Epidermal melanocyte (primary cell): ENCODE results near the gene PPBP.
A peak's percentile ranks its signal among the peaks of the same experiment; 100 is the strongest.

ENCODE experiments used
- DNase-seq: peaks from one replicate; pipeline ENCODE4 v3.0.0; 2011; ENCODE audit warnings: low spot score; ENCODE audit not compliant: insufficient read length

PPBP gene, protein sequence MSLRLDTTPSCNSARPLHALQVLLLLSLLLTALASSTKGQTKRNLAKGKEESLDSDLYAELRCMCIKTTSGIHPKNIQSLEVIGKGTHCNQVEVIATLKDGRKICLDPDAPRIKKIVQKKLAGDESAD

GRCh38 chr4:73988061-73988460 lies at the start of gene PPBP:
Gene PPBP, minus strand, starts transcription at chr4:73988190. Its CDS starts 87 bp downstream, at chr4:73988103.
- DNase-seq: no peak

DNA sequence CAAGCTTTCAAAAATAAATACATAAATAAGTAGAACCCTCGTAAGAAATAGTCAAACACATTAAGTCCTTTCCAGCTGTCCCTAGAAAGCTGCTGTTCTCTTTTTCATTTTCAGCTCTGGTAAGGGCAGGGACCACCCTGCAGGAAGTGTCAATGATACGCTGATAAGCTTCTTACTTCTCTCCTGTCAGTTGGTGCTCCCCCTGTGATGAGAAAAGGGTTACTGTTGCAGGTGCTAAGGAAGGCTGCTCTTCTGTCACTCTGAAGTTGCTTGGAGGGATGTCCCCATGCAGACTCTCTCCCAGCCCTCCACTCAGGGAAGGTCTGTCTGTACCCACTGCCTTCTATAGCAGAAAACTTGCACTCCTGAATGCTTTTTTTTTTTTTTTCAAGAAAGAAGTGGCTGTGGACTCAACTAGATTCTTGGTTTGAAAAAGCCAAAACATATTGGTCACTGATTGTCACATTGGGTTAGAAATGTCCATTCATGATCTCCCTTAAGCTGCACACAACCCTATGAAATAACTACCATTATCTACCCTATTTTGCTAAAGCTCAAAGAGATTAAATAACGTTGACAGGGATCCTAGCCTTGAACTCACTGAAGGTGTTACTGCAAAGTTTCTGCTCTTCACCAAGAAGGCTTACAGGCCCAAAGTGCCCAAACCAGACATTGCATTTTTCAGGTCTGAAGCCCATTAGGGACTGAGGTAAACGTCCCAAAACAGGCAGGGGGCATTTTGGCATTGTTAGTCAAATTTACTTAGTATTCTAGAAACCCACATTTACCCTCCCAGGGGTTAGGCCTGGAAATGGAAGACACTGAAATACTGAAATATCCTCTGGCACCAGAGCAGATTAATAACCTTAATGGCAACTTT lies 49.3 kb upstream of the PPBP start:
- DNase-seq: no peak

GRCh38 chr4:74033739-74034138 lies 45.7 kb upstream of the PPBP start:
- no peak for DNase-seq

DNA sequence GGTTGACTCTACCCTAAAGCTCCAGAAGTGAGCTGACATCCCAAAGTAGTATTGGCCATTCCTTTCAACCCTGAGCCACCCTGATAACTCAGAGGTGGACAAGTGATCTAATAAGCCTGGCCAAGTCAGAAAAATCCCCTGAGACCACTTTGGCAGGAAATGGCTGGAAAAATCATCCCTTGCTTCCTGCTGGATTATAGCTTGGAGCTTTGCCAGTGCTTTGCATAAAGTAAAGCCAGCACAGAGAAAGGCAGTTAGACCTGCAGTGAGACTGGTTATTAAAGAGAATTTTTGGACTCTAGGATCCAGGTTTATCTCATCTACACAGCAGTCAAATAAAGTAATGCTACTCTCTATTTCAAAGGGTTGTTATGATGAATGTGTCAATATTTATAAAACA lies 44.1 kb upstream of the PPBP start:
- no peak for DNase-seq

DNA sequence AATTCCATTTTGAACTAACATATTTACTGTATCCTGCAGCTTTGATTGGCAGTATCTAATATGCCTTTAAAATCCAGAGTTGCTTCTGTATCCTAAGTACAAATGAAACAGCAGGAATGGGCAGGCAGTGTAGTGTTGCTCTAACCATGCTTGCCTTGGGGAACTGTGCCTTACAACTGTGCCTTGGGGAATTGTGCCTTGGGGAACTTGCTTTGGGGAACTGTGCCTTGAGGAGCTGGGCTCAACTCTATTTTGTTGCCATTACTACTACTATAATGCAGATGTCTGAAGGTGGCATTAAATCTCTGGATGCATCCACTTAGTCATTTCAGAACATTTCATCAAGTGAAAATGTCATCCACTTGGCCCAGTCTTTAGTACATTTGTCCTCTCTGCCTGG lies 43.6 kb upstream of the PPBP start:
- DNase-seq: no peak

DNA sequence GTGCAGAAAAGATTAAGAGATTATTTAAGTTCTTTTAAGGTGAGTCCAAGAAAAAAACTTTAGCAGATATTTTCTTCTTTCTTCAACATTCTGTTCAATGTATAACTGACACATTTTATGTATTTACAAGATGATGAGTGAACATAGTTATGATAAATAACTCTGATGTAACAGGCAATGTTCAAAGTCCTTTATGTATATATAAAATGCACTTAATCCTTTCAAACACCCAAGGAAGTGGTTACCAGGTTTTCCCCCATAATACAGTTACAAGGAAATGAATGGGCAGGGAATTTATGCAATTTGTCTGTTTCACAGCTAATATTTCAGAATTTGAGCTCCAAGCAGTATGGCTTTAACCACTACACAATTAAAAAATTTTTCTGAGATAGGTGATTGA lies 42.3 kb upstream of the PPBP start:
- DNase-seq: no peak

DNA sequence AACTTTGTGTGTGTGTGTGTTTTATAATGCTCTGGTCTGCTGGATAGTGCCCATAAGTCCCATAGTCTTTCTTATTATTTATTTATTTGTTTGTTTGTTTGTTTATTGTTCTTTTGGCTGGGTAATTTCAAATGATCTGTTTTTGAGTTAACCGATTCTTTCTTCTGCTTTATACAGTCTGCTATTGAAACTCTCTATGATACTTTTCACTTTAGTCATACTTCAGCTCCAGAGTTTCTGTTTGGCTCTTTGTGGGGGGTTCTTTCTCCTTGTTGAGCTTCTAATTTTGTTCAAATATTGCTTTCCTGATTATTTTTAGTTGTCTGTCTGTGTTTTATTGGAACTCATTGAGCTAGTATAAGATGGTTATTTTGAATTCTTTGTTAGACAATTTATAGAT lies 40.5 kb upstream of the PPBP start:
- no peak for DNase-seq

DNA sequence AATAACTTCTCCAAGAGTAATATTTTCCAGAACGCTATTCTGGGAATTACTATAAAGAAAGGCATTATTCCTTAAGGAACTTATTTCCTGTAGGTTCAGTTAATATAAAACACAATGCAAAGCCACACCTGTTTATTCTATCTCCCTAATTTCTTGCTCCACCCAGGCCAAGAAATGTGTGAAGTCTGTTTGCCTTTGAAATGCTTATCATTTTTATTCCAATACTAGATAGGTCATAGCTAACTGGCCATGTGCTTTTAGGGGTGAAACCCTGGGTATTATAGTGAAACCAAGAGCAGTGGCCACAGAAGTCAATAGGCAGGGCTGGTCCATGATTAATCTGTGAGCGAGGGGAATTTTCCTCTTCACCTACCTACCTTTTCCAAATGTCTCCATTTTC lies 35.7 kb upstream of the PPBP start:
- DNase-seq: no peak

DNA sequence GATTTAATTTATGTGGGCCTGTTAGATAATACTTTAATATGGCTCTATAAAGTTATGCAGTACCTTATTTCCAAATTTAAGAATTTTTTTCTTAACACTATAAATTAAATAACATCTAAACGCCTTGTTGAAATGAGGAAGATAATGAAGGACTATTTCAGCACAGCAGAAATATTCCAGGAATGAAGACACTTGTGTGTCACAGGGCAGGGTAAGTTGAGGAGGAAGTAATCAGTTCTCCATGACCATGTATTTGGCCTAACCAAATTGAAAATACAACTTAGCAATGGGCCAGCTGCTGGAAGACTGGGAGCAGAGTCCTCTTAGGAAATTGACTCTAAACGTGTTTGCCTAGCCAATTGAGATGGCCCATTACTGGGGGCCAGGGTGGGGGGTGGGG lies 33.6 kb upstream of the PPBP start:
- no peak for DNase-seq

DNA sequence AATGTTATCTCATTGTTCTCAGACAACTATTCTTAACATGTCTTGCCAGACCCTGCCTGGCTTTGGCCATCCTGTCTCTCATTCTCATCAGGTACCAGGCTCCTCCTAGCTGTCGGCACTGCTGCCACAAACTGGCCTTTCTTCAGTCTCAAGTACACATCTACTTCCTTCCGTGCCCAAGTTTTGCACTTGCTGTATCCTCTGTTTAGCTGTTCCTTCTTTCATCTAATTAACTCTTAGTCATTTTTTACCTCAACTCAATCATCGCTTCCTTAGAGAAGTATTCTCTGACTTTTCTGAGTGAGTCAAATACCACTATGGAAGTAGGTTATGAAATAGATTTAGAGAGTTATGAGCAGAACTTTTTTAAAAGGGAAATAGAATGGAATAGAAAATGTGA lies 30.8 kb upstream of the PPBP start:
- no peak for DNase-seq

DNA sequence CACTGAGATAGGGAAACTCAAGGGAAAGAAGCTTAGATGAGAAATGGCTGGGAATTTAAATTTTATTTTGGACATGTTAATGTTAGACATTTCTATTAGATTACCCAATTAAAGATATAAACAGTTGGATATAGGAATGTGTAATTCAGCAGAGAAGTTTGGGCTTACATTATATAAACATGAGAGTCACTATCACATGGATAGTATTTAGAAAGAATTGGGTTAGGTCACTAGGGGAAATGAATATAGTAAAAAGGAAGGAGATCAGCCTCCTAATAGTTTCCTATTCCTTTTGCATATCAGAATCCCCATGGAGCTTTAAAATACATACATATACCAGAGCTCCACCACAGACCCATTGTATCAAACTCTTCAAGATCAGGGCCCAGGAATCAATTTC lies 30.1 kb upstream of the PPBP start:
- no peak for DNase-seq

GRCh38 chr4:74016068-74016467 lies 28.1 kb upstream of the PPBP start:
- DNase-seq: peak; percentile 15

GRCh38 chr4:74015126-74015780 lies 27.3 kb upstream of the PPBP start:
- no peak for DNase-seq

DNA sequence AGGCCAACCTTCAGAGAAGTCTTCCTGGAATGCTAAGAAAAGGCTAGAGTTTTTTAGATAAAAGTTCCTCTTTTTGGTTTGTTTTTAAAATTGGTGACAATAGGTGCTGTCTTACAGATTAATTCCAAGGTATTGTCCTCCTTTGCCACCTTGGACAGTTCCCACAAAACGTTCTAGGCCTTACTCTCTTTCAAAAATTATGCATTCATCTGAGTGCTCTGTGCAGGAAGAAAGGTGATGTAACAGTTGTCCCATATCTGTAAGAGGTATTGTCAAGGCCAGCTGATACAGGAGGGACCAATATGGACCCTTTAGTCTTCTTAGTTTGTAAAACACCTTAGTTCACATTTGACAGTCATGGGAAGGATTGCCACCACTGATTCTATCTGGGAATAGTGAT lies 26.3 kb upstream of the PPBP start:
- DNase-seq: no peak

- no peak for DNase-seq
Observed at GRCh38 chr4:74013264-74013663, 25.3 kb upstream of the PPBP start.

DNA sequence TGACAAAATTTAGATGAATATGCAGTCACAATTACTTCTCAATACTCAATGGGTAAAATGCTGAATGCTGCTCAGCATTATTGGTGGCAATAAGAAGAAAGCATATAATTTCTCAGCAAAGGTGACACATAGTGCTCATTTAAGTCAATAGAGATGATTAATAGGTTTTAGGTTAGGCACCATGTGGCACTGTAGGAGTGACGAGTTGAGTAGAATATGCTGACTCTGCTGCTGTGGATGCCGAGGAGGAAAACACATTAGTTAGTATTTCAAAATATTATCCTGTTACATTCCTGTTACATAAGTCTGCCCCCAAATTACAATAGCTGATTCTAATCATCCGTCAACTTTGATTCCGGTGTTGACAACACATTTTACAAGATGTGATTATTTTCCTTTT lies 24.1 kb upstream of the PPBP start:
- no peak for DNase-seq

GRCh38 chr4:74009307-74009706 lies 21.3 kb upstream of the PPBP start:
- no peak for DNase-seq

- no peak for DNase-seq
Observed at GRCh38 chr4:74006009-74006476, 18.1 kb upstream of the PPBP start.

- DNase-seq: no peak
Observed at GRCh38 chr4:74005528-74005927, 17.5 kb upstream of the PPBP start.

DNA sequence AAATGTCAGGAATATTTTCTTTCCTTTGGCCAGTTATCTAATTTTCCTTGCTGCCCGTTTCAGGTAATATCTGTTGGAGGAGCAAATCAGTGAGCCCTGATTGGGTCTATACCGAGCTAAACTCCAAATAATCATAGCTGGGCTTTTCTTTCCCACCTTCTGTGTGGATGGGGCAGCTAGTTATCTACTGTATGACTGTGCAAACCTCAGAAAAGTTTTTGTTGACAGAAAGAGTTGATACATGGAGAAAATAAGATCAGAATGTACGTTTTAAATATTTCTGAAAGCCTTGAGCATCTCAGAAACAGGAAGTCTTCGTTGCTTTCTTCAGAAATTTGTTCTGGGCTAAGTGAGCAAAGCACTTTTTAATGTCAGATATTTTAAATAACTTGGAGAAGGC lies 16.7 kb upstream of the PPBP start:
- no peak for DNase-seq

- DNase-seq: no peak
Observed at GRCh38 chr4:74000301-74000700, 12.3 kb upstream of the PPBP start.
